Left renal pelvis (tissue), 4 donors: Measurements from ENCODE around the gene CHCHD4. TPM values are rescaled to one million over a fixed set of nuclear protein-coding genes. Genes with fewer than 3 reads are reported as not detected.
"Not testable (repeated sequence)": the region's sequence is repeated elsewhere in the genome, so short reads cannot be mapped to it uniquely, and the experiment has no call there.

Experiments
- DNase-seq, 4 donors: peaks; one replicate each; pipeline ENCODE4 v3.0.0-alpha.2; 2013; ENCODE audit warnings: low read depth in 4 of 4, low spot score in 3 of 4
- polyA plus RNA-seq, 4 donors: library from polyadenylated mRNA; unstranded; fragments of 120-200 nt; gene quantifications; one replicate each; pipeline ENCODE4 v1.2.1, GENCODE V29; 2013; ENCODE audit not compliant: insufficient read length in 4 of 4

The CHCHD4 gene
- polyA plus RNA-seq, 4 donors: 13.6 to 19.7 (median 18.5) TPM

DNA sequence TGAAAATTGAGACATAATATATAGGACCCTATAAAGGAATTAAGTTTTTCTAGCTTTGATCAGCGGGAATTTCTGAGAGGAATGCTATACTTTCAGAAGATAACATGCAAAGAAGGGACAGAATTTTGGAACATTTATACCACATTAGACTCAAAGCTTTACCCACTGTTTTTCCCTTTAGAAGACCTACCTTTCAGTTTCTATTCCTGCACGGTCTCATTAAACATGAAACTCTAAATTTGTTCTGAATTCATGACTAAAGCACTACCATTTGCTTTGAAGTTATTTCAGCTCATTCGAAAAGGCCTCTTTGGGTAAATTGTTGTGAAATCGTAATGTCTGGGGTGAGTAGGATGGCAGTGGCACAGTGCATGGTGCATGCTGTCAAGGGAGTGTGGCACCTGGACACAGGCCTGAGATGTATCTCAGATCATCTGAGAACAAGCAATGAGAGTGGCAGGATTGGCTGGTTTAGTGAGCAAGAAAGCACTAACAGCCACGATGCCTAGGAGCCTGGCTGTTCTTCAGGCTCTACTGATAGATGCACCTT, 42.5 kb downstream of the CHCHD4 start:
- DNase-seq: no peak

DNA sequence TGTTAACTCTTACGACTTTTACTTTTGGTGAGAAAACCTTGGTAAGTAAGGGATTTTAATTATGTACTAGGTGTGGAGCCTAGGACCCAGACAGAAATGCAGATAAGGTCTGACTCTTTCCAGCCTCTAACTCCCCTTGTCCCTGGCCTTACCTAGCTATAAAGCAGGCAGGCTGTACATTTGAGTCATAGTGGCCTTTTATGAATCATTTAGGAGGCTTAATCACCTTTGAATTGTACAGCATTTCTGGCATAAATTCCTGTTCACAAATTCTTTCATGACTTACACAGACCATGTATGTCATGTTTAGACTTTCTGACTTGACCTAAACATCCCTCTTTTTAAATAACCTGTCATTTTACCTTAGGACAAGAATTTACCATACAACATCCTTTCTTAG, 47.4 kb downstream of the CHCHD4 start:
- DNase-seq: no peak

GRCh38 chr3:14075233-14075632, 49.4 kb downstream of the CHCHD4 start:
- DNase-seq: not testable (repeated sequence)

- no peak for DNase-seq
Observed at GRCh38 chr3:14064910-14065309, 59.8 kb downstream of the CHCHD4 start.

GRCh38 chr3:14063152-14063551, 61.5 kb downstream of the CHCHD4 start:
- no peak for DNase-seq

Other genes with a start within 250 kb of the CHCHD4 start
- under 1 TPM in 2 of 4 donors, not detected in 2; 0.04 to 0.14 TPM for gene WNT7A, start 244.8 kb downstream of the CHCHD4 start, polyA plus RNA-seq
- 100 to 1,000 TPM in 1 of 4 donors, 10 to 100 TPM in 3; 51.0 to 113 (median 62.6) TPM for gene TMEM43, start 182 bp upstream of the CHCHD4 start, polyA plus RNA-seq
- gene XPC, start 53.7 kb upstream of the CHCHD4 start, polyA plus RNA-seq: 10 to 100 TPM; 38.3 to 52.9 (median 49.3) TPM
- 10 to 100 TPM; 15.7 to 22.9 (median 16.8) TPM for gene LSM3, start 53.9 kb upstream of the CHCHD4 start, polyA plus RNA-seq